Activated CD4-positive, alpha-beta T cell treated with anti-CD3 and anti-CD28 coated beads, Interleukin-2, Interleukin-6, amounts not matched to agents 100 ng/mL and 50 ng/mL, durations not matched to agents 16 hours and 8 hours (primary cell): ENCODE measurements around the gene CTNNAL1.
"Not testable (repeated sequence)": the region's sequence is repeated elsewhere in the genome, so short reads cannot be mapped to it uniquely, and the experiment has no call there.

ENCODE experiments used
- DNase-seq: peaks from one replicate; pipeline ENCODE4 v3.0.0-alpha.2; 2020

The CTNNAL1 gene

GRCh38 chr9:108983885-108984284 is 29.4 kb downstream of the CTNNAL1 start:
- no peak for DNase-seq

DNA sequence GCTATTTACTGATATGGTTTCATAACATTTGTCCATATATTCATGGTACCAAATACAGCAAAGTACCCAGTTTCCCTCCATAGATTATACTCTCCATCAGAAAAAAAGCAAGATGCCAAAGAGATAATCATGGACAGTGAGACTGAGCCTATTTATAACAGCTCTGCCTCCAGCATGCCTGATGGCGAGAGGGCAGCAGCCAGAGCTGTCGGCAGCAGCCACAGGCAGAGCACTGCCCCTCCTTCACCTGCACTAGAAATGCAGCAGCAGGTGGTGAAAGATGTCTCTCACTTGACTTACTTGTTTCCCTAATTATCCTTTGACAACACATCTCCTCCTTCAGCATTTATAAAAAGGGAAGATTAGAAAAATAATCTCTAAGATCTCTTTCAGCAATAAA is 32.4 kb downstream of the CTNNAL1 start:
- DNase-seq, result no peak

DNA sequence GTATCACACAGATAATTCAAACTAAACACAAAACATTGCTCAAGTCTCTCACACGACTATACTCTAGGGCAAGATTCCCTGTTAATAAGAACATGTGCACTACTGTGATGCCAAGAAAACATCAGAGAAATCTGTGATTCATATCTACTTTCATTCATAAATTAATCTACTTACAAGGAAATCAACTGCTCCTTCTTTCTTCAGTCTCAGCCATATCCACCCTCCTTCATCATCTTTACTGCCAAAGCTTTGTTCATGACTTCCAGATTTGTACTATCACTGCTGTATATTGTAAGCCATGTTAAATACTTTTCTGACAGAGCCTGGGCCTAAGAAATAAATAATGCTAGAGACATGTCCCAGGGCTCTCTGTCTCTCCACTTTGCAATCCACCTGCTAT is 35.1 kb downstream of the CTNNAL1 start:
- no peak for DNase-seq

- DNase-seq, result no peak
Observed at GRCh38 chr9:108973895-108974294, 39.4 kb downstream of the CTNNAL1 start.

- DNase-seq, result no peak
Observed at GRCh38 chr9:108972626-108973209, 40.6 kb downstream of the CTNNAL1 start.

GRCh38 chr9:108972186-108972585 is 41.1 kb downstream of the CTNNAL1 start:
- DNase-seq, result no peak

DNA sequence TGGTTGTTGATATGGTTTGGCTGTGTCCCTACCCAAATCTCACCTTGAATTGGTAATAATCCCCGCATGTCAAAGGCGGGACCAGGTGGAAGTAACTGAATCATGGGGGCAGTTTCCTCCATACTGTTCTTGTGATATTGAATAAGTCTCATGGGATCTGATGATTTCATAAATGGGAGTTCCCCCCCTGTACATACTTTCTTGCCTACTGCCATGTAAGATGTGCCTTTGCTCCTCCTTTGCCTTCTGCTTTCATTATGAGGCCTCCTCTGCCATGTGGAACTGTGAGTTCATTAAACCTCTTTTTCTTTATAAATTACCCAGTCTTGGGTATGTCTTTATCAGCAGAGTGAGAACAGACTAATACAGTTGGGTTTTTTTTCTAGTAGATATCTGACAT is 41.9 kb downstream of the CTNNAL1 start:
- not testable (repeated sequence) for DNase-seq

- DNase-seq, result no peak
Observed at GRCh38 chr9:108967916-108968315, 45.4 kb downstream of the CTNNAL1 start.

DNA sequence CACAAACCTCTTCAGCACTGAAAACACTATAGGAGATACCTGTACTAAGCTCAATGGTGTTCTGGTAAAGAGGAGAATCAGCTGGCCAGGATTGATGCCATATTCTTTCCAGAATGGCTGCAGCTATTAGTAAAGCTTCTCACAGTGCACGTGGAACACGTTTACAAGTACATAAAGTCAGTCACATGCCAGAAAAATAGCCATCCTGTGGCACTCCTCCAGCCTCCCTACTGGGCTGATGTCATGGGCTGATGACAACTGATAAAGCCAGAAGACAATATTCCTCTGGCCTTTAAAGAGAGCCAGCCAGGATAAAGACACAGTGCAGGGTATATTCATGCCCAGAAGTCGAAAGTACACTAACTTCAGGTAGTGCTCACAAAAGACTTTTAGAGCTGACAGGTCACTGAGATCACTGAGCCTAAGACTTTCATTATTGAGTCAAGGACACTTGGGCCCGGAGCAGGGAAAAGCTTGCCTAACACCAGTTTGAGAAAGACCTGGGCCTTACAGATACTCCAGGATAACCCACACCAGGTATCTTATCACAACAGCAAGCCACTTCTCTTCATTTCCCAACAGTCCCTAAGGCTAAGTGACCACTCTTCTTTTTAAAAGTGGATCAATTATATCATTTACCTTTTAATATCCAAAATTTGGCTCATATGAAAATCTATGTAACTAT is 49.7 kb downstream of the CTNNAL1 start:
- no peak for DNase-seq

DNA sequence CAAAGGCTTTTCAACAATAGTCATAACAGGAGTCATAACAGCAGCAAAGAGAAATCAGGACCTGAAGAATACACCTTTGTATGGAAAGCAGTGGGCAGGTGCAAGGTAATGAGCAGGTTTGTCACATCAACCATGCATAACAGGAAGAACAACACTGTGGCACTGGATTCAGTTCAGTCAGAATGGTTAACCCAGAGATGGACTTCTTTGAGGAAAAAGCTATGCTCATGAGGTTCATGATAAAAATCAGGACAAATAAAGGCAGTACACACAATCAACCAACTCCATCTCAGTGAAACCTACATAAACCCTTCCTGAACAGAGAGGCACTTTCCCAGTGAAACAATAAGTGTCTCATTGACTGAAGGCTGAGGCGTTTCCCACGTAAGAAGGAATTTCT is 52.1 kb downstream of the CTNNAL1 start:
- DNase-seq, result no peak

DNA sequence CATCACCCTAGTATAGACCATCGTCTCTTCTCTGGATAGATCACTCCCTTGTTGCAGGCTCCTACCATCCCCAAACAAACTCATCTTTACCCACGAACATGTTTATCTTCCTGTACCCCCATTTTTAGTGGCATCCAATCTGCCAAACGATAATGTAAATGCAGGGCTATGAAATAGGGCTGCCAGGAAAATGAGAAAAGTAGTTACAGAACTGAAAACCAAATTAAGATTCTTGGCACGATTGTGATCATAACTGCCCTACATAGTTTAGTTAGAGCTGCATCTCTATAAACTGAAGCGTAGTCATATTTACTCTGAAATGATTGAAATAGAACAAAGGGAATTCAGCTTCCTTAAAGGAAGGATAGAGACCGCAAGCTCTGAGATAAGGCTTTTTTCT is 53.0 kb downstream of the CTNNAL1 start:
- DNase-seq, result no peak

GRCh38 chr9:108956631-108957026 is 56.7 kb downstream of the CTNNAL1 start:
- DNase-seq, result peak; percentile 25

- DNase-seq, result no peak
Observed at GRCh38 chr9:108956022-108956630, 57.2 kb downstream of the CTNNAL1 start.

DNA sequence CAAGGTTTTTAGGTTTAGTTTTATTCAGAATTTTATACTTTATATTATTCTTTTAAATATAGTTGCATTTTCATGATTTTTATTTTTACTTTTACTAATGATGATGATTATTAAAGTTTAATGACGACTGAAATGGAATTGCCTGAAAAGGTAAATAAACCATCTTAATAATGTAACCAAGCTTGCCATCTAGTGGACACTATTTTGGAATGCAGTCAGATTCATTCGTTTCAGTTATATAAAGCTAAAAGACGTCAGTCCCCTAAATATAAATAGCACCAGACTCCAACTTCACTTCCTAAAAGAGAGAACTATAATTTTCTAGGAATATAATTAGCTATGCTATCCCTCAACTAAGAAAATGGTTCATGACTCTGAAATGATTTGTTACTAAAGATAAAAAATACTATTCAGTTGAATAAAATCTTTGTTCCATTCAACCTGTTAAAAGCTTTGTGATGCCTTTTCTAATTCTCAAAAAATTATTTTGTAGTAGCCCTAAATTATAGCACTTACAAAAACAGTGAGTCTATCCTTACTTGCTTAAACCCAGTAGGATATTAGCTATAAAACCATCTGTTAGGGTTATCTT is 59.2 kb downstream of the CTNNAL1 start:
- peak; percentile 11 for DNase-seq

DNA sequence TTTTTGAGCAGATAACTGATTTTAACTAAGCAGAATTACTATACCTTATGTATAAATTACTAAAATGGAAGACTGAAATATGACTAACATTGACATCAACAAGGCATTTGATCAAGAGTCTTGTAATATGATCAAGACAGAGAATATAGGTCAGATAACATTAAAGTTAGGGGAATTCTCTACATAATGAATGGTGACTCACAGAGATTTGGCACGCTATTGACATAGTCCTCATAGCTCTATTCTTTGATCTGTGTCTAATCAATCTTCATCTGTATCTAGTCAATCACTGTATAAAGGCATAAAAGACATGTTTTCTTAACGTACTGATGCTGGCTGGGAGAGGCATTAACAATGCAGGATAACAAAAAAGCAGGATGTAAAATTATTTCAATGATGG is 61.7 kb downstream of the CTNNAL1 start:
- DNase-seq, result no peak

DNA sequence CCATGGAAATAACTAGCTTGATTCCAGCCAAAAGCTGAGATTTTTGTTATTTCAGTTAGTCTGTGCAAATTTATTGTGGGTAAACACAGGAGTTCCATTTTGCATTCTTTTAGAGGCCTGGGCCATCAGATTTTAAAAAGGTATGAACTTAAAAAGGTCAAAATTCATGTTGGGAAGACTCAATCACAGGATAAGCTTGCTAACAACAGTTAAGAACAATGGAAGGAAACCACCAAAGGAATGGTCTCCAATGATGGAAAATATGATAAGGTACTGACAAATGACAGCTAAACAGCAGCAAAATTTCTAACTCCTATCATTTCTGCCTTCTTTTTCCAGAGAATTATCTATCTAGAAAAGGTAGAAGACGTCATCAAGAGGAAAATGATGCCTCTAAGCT is 63.1 kb downstream of the CTNNAL1 start:
- no peak for DNase-seq

- DNase-seq, result no peak
Observed at GRCh38 chr9:108939975-108940374, 73.3 kb downstream of the CTNNAL1 start.

GRCh38 chr9:108937561-108938305 is 75.6 kb downstream of the CTNNAL1 start:
- no peak for DNase-seq

GRCh38 chr9:108934323-108934893 is 78.9 kb downstream of the CTNNAL1 start, which contains the start of gene ABITRAM:
Gene ABITRAM, plus strand, starts transcription at chr9:108934400. Its CDS starts 87 bp downstream, at chr9:108934487.
- peak; percentile 81 for DNase-seq

DNA sequence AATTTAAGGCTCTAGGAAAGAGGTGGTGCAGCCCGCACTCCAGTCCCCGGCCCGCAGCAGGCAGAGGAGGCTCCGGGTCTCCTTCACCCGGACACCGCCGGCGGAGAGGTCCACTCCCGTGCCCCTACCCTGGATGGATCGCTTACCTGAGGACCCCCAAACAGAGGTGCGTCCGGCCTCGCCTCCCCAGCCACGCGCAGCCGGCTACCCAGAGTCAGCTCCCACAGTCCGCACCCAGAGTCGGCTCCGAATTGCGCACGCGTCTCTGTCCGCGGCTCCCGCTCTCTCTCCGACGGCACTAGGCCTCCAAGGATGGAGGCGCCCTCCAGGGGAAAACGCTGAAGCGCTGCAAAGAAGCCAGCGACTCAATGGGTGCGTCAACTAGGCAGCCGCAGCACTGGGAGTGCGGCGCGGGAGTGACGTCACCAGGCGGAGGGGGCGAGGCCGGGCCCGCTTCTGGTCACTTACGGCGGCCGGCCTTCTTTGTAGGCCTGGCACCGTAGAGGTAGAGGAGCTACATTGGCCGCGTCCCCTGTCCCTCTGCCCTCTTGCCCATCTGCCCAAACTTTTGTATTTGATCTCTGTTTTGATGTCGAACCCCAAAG is 79.5 kb downstream of the CTNNAL1 start, which contains the start of gene ELP1:
TSS of gene ELP1 (minus strand) at position 407 of the 605 bp plus-strand sequence. CDS start 2,978 bp downstream, outside the sequence.
- DNase-seq, result peak; percentile 94

- DNase-seq, result peak; percentile 17
Observed at GRCh38 chr9:108933231-108933717, 80.0 kb downstream of the CTNNAL1 start.

GRCh38 chr9:108928386-108928785 is 84.9 kb downstream of the CTNNAL1 start:
- DNase-seq, result no peak
